ENCODE results near the gene FNBP1.

DNA sequence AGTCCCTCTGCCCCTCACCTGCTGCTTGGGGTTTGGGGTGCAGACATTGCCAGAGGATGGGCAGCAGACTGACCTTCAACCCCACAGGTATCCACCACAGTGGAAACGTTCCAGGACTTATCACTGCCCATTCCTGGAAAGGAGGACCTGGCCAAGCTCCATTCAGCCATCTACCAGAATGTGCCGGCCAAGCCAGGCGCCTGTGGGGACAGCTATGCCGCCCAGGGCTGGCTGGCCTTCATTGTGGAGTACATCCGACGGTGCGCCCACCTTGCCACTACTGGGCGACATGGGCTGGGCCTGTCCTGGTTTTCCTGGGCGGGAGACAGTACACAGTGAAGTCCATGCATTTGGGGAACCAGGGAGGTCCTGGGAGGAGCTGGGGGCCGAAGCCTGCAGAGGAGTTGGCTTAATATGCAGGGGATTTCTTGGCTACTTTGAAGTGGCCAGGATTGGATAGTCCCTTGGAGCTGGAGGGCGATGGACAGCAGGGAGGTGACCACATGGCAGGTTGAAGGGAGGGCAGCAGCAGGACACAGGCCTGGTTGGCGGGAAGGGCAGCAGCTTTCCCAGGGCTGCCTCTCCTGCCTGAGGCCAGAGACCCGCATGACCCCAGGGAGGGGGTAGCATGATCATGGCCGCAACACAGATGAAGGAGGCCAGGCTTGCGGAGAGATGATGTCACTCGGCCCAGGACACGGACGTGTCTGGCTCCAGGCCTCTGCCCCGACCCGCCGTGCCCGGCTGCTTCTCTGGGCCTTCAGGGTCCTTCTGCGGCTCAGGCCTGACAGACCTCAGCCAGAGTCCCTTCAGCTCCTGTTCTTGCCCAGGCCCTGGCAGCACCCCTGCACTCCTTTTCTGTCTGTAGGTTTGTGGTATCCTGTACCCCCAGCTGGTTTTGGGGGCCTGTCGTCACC is 173.1 kb downstream of the FNBP1 start:
- TF ChIP-seq POLR2A (IDR thresholded peaks at IDR 0.05), result no peak
- TF ChIP-seq, protein P1, sequence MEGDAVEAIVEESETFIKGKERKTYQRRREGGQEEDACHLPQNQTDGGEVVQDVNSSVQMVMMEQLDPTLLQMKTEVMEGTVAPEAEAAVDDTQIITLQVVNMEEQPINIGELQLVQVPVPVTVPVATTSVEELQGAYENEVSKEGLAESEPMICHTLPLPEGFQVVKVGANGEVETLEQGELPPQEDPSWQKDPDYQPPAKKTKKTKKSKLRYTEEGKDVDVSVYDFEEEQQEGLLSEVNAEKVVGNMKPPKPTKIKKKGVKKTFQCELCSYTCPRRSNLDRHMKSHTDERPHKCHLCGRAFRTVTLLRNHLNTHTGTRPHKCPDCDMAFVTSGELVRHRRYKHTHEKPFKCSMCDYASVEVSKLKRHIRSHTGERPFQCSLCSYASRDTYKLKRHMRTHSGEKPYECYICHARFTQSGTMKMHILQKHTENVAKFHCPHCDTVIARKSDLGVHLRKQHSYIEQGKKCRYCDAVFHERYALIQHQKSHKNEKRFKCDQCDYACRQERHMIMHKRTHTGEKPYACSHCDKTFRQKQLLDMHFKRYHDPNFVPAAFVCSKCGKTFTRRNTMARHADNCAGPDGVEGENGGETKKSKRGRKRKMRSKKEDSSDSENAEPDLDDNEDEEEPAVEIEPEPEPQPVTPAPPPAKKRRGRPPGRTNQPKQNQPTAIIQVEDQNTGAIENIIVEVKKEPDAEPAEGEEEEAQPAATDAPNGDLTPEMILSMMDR (IDR thresholded peaks at IDR 0.05), result no peak
